Measurements from ENCODE around the gene WDFY3. TPM values are rescaled to one million over a fixed set of nuclear protein-coding genes. Genes with fewer than 3 reads are reported as not detected.
A peak's percentile ranks its signal among the peaks of the same experiment; 100 is the strongest.
"Not testable (repeated sequence)": the region's sequence is repeated elsewhere in the genome, so short reads cannot be mapped to it uniquely, and the experiment has no call there.

Gene WDFY3
- total RNA-seq, 1 donor from 2014 or later: 196 TPM

DNA sequence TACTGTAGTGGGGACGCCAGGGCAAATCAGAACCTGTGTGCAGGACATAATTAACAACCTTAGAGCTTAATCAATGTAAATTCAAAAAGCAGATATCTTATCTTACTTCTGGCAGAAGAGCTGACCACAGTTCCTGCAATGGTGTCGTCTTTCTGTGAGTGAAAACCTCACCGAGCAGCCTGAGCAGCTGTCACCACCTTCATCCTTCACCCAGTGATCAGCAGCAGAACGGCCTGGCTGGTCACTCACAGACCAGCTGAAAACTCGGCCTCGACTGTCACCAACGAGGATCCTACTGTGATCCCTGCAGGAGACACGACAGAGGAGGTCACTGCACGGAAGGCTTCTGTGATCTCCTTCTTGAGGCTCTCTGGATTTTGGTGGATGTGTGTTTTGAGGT is 289.4 kb downstream of the WDFY3 start:
- DNase-seq (ENCODE audit: low read depth): no peak

GRCh38 chr4:84673475-84674240 is 292.8 kb downstream of the WDFY3 start:
- DNase-seq (ENCODE audit: low read depth): peak; percentile 89

GRCh38 chr4:84672177-84672576 is 294.3 kb downstream of the WDFY3 start:
- no peak for DNase-seq (ENCODE audit: low read depth)

- no peak for DNase-seq (ENCODE audit: low read depth)
Observed at GRCh38 chr4:84669201-84669600, 297.3 kb downstream of the WDFY3 start.

- DNase-seq (ENCODE audit: low read depth): no peak
Observed at GRCh38 chr4:84666439-84666838, 300.1 kb downstream of the WDFY3 start.

DNA sequence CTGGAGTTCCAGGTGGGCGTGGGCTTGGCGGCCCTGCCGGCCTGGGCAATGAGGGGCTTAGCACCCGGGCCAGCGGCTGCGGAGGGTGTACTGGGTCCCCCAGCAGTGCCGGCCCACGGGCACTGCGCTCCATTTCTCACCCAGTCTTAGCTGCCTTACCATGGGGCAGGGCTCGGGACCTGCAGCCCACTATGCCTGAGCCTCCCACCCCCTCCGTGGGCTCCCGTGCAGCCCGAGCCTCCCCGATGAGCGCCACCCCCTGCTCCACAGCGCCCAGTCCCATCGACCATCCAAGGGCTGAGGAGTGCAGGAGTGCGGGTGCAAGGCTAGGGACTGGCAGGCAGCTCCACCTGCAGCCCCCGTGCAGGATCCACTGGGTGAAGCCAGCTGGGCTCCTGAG is 301.7 kb downstream of the WDFY3 start:
- DNase-seq (ENCODE audit: low read depth): not testable (repeated sequence)

- no peak for DNase-seq (ENCODE audit: low read depth)
Observed at GRCh38 chr4:84661191-84661939, 305.1 kb downstream of the WDFY3 start.

DNA sequence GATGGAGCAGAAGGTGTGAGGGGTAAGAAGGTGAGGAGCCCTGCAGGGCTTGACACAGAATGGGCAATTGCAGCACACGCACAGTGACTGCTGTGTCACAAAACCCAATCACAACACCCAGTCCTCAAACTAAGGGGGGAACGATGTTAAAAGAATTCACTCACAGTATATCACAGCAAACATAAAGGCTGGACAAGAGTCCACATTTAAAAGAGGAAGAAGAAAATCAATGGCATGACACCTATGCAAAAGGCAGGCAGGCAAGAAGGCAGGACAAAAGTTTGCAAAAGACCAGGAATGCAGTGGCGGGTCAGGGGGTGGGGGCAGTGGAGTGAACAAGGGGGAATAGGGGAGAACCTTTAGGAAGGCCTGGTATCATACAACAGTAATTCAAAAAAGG is 305.9 kb downstream of the WDFY3 start:
- DNase-seq (ENCODE audit: low read depth): no peak

- DNase-seq (ENCODE audit: low read depth): no peak
Observed at GRCh38 chr4:84652478-84652877, 314.0 kb downstream of the WDFY3 start.

GRCh38 chr4:84651499-84651898 is 315.0 kb downstream of the WDFY3 start:
- no peak for DNase-seq (ENCODE audit: low read depth)

DNA sequence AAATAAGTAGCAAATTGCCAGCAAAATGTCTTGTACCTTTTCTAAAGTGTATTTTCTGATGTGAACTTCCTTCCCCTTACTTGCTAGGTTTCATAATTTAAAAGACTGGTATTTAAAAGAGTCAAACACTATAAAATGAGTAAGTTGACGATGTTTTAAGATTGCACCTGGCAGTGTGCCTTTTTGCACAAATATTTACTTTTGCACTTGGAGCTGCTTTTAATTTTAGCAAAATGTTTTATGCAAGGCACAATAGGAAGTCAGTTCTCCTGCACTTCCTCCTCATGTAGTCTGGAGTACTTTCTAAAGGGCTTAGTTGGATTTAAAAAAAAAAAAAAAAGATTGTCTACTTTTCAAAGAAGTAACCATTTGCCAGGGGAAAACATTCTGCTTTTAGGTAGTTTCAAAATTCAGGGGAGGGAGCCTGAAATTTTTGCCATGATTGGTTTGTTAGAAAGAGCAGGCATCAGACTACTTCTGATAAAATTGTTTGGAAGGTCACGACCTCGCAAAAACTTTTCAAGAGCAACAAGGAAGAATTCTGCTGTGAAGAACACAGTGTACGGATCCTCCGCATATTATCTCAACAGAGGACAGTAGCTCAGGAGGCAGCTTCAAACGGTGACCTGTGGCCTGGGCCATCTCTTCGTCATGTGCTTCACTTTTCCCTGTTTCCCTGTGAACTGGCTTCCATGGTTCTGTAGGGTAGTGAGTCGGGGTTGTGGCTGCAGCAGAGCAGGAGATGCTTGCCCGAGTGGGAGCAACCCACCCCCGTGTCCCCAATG is 317.4 kb downstream of the WDFY3 start:
- no peak for DNase-seq (ENCODE audit: low read depth)

DNA sequence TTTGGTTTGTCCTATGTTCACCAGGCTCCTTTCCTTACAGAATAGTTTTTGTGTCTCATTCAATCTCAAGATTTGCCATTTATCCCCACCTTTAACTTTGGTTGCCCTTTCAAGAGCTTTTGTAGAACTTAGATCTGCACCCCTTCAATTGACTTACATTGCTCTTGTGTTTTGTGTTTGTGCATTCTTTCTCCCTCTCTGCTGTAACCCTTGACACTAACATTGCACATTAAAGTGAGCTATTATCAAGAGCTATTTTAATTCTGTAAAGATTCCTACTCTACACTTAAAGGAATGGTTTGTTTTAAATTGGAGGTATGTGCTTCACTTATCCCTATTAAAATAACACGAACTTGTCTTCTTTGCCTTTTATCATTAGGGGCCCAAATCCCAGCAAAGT is 318.3 kb downstream of the WDFY3 start:
- no peak for DNase-seq (ENCODE audit: low read depth)

DNA sequence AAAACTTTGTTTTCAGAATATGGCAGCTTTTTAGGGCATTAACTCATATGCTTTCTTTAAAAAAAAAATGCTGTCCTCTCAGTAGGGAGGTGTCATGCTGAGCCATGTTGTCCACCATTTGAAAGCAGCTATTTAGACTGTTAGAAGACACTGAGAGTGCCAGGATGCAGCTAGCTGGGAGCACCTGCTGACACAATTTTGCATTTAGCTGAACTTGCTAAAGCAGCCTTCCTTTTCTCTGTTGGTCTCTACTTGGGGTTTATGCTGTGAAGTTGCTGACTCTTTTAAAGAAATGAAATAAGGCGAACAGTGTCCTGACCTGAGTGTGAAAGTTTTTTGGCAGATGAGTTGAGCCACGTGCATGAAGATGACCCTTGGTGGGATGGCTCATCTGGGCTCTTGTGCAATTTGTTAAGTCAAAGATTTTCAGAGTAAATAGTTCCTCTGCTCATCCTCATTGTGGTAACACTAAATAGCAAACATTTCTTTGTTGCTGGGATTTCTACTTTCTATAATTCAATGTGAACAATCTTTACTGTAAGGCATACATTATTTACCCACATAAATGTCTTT is 319.1 kb downstream of the WDFY3 start:
- DNase-seq (ENCODE audit: low read depth): peak; percentile 17

DNA sequence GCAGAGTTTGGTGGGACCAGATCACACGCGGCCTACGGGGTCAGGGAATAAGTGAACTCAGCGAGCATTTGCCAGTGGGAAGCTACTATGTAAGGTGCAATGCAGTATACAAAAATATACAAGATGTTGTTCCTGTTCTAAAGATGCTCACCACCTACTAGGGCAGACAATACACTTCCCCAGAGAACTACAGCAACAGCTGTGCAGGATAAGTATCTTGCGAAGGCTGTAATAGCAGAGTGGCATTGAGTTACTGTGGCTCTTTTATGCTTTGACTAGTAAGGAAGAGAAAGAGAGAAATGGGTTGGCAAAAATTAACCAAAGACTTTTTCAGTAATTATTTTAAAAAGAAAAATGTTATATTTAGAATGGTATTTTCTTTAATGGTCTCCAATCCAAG is 322.4 kb downstream of the WDFY3 start:
- no peak for DNase-seq (ENCODE audit: low read depth)

- DNase-seq (ENCODE audit: low read depth): no peak
Observed at GRCh38 chr4:84639145-84639544, 327.3 kb downstream of the WDFY3 start.

DNA sequence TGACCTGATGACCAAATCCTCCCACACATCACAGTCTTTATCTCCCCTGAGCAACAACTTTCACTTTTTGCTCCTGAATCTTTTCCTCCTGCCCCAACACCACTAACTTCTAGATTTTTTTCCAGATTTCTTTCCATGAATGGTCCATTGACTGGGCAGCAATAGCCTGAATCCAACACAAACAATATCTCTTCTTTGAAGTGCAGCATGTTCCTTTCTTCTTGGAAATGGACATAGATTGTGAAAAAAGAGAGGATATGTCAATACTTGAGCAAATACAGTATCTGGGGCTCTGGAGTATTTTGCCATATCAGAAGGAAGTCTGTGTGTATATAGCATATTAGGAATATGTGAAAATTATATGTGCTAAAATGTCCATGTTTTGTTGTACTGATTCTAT is 328.4 kb downstream of the WDFY3 start:
- no peak for DNase-seq (ENCODE audit: low read depth)

- DNase-seq (ENCODE audit: low read depth): no peak
Observed at GRCh38 chr4:84634961-84635360, 331.5 kb downstream of the WDFY3 start.

DNA sequence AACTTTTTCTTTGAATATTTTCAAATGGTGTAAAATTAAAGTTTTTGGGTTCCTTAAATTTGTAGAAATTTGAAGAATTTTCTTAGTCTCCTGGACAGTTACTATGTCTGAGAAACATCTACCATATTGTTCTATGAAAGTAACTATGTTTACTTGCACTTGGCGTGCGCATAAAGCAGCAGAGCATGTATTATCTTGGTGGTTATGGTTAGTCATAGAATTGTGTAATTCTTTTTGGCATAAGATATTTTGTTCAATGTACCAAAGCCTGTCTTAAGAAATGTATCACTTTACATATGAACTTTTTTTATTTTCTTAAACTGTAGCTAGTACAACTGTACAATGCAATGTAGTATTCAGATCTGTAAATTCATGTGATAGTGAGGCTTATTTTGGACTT is 334.4 kb downstream of the WDFY3 start:
- peak; percentile 40 for DNase-seq (ENCODE audit: low read depth)

- no peak for DNase-seq (ENCODE audit: low read depth)
Observed at GRCh38 chr4:84631573-84631972, 334.9 kb downstream of the WDFY3 start.

DNA sequence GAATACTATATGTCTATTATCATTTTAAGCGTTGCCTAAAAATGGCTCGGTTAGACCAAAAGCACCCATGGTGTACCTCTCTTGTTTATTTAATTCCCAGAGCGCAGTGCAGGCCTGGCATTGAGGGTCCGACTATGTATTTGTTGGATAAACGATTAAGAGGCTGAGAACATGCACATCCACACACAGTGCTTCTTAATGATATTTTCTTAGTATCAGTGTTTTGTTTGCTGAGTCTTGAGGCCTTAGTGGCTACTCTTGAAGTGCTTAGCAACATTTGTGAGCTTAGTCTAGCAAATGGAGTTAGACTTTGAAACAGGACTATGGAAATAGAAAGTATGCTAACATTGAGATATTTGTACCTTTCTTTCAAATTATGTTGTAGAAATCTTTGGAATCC is 339.8 kb downstream of the WDFY3 start:
- no peak for DNase-seq (ENCODE audit: low read depth)

- no peak for DNase-seq (ENCODE audit: low read depth)
Observed at GRCh38 chr4:84623661-84624060, 342.8 kb downstream of the WDFY3 start.

- DNase-seq (ENCODE audit: low read depth): no peak
Observed at GRCh38 chr4:84622959-84623358, 343.5 kb downstream of the WDFY3 start.

All from renal cortical epithelial cell (primary cell).